NCI-H2227 (cell line): Measurements from ENCODE around the gene CD9.
A peak's percentile ranks its signal among the peaks of the same experiment; 100 is the strongest.
"Not testable (repeated sequence)": the region's sequence is repeated elsewhere in the genome, so short reads cannot be mapped to it uniquely, and the experiment has no call there.

ENCODE experiments used
- DNase-seq: peaks from one replicate; lab custom pipeline; 2025; ENCODE audit not compliant: unreplicated experiment; lab: John Stamatoyannopoulos, UW

Gene CD9, protein sequence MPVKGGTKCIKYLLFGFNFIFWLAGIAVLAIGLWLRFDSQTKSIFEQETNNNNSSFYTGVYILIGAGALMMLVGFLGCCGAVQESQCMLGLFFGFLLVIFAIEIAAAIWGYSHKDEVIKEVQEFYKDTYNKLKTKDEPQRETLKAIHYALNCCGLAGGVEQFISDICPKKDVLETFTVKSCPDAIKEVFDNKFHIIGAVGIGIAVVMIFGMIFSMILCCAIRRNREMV

DNA sequence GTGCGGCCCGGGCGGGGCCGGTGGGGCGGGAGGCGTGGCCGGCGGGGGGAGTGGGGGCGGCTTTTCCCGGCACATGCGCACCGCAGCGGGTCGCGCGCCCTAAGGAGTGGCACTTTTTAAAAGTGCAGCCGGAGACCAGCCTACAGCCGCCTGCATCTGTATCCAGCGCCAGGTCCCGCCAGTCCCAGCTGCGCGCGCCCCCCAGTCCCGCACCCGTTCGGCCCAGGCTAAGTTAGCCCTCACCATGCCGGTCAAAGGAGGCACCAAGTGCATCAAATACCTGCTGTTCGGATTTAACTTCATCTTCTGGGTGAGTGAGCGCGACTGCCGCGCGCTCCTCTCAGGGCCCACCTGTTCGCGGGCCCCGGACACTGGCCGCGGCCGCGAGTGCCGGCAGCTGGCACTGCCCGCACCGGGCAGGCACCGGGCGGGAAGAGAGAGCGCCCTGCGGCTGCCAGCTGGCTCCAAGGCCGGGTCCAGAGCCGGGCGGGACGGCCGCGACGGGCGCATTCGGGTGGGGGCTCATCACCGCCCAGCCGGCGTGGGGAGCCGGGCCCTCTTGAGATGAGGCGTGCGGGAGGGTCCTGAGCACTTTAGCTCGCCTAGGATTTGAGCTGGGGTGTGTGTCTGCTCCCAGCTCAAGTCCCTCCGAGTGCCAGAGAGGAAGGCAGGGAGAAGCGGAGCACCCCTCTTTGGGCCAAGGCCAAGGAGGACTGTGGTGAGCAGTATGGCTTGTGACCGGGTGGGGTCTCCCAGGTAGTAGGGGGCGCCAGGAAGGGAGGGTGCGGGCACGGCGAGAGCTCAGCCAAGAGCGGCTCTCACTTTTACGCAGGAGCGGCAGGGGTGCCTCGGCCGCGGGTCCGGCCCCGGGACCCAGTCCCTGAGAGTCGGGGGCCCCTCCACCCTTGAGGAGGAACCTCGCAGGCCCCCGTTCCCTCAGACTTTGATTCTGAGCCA lies at the start of gene CD9:
Gene CD9, plus strand, starts transcription at position 145 of the 957 bp plus-strand sequence. Its CDS starts 100 bp downstream, at position 245.
- DNase-seq, result peak; percentile 38

DNA sequence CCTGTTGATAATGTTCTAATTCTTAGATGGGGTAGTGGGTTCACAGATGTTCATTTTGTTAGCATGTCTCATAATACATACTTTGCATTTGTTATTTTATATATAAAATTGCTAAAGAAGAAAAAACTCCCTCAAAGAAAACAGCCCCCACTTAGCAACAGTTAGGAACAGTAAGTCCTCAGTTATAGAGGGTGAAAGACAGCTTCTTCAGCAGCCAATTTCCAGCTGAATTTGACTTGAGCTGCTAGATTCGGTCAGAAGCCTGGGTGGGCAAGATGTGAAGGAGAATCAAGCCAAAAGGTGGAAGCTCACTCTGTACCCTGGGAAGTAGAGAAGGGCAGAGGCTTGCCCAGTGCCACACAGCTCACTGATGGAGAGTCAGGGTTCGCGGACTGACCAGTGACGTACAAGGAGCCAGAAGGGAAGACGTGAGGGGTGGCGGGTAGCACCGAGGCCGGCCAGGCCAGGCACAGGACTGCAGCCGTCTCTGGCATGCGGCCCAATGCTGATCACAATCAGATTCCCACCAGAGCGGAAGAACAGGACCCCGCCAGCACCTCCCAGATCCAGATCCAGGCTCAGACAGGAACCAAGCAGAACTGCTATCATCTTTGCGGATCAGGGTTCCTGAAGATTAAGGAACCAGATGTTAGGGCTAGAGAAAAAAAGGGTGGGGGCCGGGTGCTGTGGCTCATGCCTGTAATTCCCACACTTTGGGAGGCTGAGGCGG lies 45.3 kb upstream of the CD9 start:
- no peak for DNase-seq

DNA sequence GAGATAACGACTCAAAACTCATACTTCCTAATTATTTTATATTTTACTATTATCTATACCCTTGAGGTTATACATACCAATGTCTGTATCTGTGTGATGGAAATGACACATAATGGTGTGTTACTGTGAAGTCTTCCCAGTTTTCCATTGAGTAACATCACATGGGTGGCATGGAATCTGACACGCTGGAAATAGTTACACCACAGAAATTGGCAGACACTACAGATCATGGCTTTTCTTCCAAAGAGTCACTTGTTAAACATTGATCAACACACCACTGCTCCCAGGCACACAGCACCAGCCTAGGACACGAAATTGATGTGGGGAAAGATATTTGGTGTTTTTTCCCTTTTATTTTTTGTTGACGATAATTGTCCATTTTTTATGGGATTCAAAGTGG lies 42.7 kb upstream of the CD9 start:
- no peak for DNase-seq

DNA sequence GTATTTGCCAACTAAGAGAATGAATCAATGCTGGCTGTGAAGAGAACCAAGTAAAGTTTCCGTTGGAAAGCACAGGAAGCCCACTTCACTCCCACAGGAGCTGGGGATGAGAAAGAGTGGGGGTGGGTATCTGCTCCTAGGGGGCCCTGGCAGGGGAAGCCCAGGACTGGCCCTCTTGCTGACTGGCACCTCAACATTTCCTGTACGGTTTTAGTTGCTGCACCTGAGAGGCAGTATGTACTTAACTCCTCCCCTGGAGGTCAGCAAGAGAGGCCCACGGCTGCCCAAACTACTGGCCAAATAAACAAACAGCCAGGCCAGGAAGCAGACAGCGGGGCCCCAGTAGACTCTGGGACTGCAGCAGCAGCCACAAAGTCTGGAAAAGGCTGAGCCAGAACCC lies 41.9 kb upstream of the CD9 start:
- no peak for DNase-seq

DNA sequence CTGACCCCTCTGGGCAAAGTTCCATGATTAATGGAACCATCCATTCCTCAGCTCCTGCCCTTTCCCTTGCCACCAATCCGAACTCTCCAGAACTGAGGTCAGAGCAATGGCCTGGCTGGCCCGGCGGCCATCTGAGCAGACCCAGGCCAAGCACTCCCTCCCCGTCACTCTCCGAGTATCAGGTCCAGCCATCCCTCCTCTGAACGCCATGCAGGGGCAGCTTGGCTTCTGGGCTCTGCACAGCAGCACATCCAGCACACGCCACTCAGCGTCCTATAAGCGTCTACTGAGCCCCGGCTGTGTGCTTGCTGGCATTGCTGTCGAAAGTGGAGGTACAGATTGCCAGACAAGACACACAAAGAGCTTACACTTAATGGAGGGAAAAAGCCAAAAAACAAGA lies 41.5 kb upstream of the CD9 start:
- DNase-seq, result no peak

DNA sequence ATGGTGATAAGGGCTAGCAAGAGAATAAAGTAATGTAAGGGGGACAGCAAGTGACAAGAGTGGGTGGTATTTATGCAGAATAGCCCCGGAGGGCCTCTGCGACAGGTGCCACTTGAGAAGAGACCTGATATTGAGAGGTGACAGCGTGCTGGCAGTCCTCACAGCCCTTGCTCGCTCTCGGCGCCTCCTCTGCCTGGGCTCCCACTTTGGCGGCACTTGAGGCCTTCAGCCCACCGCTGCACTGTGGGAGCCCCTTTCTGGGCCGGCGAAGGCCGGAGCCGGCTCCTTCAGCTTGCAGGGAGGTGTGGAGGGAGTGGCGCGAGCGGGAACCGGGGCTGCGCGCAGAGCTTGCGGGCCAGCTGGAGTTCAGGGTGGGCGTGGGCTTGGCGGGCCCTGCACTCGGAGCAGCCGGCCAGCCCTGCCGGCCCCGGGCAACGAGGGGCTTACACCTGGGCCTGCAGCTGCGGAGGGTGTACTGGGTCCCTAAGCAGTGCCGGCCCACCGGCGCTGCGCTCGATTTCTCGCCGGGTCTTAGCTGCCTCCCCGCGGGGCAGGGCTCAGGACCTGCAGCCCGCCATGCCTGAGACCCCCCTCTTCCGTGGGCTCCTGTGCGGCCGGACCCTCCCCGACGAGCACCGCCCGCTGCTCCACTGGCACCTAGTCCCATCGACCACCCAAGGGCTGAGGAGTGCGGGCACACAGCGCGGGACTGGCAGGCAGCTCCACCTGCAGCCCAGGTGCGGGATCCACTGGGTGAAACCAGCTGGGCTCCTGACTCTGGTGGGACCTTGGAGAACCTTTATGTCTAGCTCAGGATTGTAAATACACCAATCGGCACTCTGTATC lies 40.8 kb upstream of the CD9 start:
- DNase-seq, result not testable (repeated sequence)

DNA sequence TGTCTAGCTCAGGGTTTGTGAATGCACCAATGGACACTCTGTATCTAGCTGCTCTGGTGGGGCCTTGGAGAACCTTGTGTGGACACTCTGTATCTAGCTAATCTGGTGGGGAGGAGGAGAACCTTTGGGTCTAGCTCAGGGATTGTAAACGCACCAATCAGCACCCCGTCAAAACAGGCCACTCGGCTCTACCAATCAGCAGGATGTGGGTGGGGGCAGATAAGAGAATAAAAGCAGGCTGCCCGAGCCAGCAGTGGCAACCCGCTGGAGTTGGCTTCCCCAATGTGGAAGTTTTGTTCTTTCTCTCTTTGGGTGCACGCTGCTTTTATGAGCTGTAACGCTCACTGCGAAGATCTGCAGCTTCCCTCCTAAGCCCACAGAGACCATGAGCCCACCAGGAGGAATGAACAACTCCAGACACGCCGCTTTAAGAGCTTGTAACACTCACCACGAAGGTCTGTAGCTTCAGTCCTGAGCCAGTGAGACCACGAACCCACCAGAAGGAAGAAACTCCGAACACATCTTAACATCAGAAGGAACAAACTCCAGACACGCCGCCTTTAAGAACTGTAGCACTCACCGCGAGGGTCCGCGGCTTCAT lies 40.1 kb upstream of the CD9 start:
- DNase-seq, result not testable (repeated sequence)

DNA sequence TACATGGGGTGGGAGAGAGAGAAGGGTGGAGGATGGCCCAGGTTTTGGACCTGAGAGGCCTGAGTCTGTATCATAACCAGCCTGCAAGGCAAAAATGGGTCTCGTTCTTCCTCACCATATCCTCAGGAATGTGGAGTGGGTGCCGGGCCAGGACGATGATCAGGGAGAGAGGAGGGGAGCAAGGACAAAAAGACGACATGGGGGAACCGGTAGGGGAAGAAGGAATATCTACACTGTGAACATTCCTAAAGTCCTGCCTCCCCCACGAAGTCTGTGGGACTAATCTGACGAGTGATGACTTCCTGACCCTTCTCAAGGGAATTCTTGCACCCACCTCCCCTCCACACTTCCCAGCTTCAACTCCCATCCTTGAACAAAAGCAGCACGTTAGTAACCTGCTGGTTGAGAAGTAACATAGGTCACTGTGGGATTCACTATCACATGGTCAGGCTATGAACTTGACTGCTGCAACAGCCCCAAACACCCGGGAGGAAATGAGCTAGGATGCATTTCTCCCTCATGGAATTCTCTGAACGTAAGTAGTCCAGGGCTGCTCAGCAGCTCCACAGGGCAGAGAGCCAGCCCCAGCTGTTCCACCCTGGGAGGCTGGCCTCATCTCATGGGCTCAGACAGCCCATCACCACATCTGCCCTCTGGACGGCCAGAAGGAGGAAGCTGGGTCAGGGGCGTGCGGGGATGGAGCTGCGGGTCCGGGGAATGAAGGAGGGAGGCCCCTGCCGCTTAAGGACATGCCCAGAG lies 38.9 kb upstream of the CD9 start:
- DNase-seq, result no peak

DNA sequence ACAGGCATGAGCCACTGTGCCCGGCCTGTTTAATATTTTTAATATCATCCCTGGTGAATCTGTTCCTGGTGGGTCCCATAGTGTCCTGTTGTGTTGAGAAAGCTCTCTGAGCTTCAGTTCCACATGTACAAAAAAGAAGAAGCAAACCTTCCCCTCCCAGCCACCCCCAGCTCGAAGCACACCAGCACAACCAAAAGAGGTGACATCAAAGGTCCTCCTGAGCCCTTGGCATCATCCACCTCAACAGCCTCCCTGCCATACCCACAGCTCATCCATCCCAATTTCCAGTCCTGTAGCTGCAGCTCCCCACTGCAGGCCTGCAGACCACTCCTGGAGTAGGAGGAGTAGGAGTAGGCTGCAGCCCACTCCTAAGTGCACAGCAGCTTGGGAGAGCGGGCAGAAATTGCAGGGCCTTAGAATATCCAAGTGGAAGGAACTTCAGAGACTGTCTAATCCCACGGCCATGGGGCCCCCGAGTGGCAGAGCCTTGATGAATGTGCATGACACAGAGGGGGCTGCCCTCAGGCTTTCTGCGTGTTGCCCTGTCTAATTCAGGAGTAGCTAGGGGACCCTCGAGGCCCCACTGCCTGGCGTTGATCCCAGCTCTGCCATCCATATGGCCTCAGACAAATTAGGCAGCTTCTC lies 36.7 kb upstream of the CD9 start:
- no peak for DNase-seq

DNA sequence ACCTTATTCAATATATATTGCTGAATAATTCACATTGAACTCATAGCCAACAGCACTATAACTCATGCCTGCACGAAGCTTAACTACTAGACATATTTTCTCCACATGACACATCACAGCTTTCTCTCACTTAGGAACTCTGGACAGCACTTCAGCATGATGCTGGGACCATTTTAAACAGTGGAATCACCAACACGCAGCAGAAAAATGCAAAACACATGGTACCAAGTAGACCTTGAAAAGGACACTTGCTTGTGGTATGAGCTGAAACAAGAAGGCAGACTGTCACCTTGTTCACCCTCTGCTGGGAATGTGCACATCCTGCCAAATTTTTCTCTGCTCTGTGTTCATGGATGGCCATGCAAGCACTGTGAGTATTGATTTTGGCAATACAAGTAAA lies 34.8 kb upstream of the CD9 start:
- DNase-seq, result no peak

DNA sequence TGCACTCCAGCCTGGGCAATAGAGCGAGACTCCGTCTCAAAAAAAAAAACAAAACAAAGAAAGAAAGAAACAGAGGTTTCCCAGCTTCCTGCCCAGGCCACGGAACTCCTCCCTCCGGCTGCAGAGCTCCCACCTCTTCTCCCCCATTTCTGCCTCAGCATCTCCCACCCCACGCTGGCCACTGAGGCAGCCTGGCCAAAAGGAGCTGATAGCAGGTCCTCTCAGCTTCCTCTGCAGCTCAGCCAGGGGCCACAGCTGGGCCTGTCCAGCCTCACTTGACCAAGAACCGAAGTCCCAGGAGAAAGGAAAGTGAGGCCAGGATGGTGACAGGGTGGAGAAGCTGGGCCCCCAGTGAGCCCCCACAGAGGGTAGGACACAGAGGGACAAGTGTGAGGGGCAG lies 33.4 kb upstream of the CD9 start:
- no peak for DNase-seq

DNA sequence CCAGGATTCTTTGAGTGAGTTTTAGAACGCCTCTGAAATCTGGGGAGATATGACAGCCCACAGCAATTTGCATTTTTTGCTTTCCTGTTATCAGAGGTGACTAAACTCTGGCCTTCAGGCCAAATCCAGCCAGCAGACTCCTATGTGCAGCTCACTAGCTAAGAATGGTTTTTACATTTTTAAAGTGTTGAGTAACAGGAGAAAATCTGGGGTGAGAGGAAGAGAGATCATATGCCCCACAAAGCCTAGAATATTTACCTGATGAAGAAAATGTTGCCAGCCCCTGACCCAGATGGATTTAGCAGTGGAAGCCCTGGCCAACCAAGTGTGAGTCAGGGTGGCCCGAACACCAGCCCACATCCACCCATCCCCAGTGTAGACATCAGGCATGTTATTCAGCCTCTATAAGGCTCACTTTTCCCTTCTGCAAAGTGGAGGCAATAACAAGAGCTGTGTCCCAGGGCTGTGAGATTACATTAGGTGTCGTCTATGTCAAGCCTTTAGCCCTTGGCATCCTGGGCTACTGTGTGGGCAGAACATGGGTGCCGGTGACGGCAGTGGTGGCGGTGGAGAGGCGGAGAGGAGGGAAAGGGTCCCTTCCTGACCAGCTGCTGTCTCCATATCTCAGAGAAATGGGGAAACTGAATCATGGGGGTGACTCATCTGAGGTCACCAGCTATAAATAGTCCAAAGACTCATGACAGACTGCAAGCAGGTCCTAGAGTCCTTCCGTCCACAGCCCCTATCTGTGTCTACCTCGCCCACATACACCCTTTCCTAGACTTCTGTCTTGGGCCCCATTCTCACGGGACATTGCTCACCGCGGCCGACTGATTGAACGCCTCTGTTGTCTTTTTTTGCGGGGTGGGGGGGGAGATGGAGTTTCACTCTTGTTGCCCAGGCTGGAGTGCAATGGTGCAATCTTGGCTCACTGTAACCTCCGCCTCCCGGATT lies 32.6 kb upstream of the CD9 start:
- DNase-seq, result no peak

DNA sequence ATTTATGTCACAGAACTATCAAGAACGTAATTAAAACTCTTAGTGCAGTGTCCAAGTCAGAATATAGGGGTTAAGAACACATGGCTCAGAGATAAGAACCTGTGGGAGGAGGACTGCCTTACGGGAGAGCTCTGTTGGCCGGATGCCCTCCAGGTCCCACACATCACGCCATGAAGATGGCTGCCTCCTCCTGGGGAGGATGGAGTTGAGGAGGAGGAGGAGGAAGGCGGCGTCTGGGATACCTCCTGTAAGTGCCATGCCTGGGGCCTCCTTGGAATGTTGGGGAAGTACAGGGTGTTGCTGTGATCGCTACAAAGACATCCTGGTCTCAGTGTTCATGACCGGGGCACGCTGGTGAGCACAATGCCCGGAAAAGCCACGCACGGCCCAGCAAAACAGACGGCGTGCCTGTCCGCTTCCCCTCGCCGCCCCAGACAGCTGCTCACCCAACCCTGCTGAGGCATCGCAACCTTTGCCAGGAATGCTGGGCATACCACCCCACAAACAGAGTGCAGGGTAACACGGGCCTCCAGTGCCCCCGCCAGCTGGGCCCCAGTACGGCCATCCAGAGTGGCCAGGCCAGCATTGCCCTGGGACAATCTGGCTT lies 28.7 kb upstream of the CD9 start:
- DNase-seq, result no peak

DNA sequence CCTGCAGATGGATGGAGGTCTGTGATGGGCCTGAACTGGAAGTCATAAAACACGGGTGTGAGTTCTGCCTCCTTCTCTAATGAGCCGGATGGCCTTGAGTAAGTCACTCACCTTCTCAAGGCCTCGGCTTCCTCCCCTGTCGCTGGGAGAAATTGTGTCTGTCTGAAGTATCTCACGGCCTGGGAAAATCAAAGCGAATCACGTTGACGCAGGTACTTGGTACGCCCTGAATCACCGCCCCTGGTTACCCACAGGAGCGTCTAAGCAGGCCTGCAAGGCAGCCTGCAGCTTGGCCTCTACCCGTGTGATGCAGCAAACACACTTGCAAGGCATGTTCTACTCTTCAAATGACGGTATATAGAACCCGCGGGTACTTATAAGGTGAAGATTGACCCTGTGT lies 28.1 kb upstream of the CD9 start:
- no peak for DNase-seq

DNA sequence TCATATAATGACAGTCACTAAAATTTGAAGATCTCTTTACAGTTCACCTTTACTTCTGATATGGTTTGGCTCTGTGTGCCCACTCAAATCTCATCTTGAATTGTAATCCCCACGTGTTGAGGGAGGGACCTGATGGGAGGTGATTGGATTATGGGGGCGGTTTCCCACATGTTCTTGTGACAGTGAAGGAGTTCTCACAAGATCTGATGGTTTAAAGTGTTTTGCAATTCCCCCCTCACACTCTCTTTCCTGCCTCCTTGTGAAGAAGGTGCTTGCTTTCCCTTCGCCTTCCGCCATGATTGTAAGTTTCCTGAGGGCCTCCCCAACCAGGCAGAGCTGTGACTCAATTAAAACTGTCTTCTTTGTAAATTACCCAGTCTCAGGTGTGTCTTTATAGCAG lies 27.3 kb upstream of the CD9 start:
- DNase-seq, result no peak

DNA sequence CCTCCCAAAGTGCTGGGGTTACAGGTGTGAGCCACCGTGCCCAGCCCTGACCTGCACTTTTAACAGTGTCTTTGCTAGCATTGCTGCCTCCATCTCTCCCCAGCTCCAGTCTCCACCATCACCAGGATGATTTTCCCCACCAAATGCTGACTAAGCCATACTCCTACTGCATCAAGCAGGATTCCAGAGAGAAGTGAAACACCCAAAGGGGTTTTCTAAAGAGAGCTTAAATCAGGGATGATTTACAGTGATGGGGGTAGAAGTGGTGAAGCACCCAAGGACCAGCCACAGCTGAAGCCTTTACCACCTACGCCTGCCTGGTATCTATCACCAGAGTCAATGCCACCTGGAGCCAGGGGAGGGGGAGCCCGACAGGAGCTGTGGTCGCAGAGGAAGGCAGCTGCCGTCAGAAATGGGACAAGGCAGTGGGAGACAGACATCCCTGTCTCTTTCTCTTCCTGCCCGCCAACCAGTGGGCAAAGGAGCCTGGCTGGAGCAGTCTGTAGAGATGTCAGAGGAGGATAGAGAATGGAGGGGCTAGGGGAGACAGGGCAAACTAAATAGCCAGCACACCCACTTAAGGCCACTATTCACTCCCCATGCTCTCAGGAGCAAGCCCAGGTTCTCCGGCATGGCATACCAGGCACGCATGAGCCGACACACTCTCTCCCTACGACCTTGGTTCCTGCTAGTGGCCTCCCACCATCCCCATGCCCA lies 22.4 kb upstream of the CD9 start:
- DNase-seq, result no peak
